ENCODE data around the gene RETN.
"Not testable (repeated sequence)": the region's sequence is repeated elsewhere in the genome, so short reads cannot be mapped to it uniquely, and the experiment has no call there.

Gene RETN

GRCh38 chr19:7638802-7639465, 29.9 kb upstream of the RETN start:
- DNase-seq: no peak

DNA sequence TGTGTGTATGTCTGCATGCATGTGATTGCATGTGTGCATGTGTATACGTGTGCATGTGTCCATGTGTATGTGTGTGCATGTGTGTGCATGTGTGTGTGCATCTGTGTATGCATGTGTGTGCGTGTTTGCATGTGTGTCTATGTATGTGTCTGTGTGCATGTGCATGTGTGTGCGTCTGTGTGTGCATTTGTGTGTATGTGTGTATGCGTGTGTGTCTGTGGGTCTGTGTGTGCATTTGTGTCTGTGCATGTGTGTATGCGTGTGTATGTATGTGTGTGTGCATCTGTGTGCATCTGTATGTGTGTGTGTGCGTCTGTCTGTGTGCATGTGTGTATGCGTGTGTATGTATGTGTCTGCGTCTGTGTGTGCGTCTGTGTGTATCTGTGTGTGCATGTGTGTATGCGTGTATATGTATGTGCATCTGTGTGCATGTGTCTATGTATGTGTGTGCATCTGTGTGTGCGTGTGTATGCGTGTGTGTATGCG, 28.9 kb upstream of the RETN start:
- no peak for DNase-seq

- no peak for DNase-seq
Measured at GRCh38 chr19:7640803-7641202, 28.0 kb upstream of the RETN start.

GRCh38 chr19:7641290-7642276, 27.3 kb upstream of the RETN start:
- DNase-seq: no peak

DNA sequence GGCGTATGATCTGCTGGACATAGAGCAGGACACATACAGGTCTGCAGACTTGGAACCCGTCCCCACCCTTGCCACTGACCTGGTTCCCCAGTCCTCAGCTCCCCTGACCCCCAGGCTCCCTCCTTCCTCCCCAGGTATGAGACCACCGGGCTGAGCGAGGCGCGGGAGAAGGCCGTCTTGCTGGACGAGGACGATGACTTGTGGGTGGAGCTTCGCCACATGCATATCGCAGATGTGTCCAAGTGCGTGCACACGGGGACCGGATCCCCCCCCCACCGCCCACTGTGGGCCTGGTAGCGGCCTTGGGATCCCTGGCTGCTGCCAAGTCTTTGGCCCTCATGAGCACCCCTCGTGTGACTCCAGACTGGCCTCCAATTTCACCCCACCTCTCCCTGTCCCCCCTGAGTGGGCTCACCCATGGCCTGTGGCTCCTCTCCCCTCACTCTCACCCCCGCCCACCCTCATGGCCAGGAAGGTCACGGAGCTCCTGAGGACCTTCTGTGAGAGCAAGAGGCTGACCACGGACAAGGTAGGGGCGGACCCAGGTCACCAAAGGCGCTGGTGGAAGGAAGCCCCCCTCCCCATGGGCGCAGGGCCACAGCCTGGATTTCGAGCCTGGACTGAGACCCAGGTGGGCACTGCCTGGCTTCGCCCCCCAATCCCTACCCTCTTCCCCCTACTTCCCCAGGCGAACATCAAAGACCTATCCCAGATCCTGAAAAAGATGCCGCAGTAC, 26.4 kb upstream of the RETN start:
- DNase-seq: no peak

DNA sequence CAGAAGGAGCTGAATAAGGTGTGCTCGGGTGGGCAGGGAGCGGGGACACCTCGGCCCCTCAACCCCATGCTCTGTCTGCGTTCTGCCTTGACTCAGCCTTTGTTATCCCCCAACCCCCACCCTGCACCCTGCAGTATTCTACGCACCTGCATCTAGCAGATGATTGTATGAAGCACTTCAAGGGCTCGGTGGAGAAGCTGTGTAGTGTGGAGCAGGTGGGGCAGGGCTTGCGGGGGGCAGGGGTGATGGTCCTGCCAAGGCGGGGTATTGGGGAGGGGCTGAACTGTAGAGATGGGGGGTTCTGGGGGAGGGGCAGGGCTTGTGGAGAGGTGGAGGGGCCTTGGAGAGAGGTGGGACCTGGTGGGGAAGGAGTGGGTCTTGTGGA, 25.8 kb upstream of the RETN start:
- no peak for DNase-seq

DNA sequence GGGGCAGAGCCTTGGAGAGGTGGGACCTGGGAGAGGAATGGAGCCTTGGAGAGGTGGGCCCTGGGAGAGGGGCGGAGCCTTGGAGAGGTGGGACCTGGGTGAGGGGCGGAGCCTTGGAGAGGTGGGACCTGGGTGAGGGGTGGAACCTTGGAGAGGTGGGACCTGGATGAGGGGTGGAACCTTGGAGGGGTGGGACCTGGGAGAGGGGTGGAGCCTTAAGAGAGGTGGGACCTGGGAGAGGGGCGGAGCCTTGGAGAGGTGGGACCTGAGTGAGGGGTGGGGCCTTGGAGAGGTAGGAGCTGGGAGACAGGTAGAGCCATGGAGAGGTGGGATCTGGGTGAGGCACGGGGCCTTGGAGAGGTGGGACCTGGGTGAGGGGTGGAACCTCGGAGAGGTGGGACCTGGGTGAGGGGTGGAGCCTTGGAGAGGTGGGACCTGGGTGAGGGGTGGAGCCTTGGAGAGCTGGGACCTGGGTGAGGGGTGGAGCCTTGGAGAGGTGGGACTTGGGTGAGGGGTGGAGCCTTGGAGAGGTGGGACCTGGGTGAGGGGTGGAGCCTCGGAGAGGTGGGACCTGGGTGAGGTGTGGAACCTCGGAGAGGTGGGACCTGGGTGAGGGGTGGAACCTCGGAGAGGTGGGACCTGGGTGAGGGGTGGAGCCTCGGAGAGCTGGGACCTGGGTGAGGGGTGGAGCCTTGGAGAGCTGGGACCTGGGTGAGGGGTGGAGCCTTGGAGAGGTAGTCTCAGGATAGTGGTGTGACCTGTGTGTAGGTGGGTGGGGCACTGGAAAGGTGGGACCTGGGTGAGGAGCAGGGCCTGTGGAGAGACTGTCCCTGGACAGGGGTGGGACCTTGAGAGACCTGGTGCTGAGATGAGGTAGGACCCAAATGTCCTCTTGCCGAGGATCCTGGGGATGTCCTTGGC, 25.0 kb upstream of the RETN start:
- DNase-seq: not testable (repeated sequence)

DNA sequence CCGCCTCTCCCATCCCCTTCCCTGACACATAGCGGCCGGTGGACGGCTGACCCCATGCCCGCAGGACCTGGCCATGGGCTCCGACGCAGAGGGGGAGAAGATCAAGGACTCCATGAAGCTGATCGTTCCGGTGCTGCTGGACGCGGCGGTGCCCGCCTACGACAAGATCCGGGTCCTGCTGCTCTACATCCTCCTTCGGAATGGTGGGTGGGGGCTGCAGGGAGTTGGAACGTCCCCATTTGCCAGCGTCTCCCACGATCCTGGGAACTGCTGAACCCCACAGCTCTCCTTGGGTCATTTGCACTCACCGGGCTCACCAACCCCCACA, 24.3 kb upstream of the RETN start:
- no peak for DNase-seq

GRCh38 chr19:7645163-7645562, 23.7 kb upstream of the RETN start:
- no peak for DNase-seq

DNA sequence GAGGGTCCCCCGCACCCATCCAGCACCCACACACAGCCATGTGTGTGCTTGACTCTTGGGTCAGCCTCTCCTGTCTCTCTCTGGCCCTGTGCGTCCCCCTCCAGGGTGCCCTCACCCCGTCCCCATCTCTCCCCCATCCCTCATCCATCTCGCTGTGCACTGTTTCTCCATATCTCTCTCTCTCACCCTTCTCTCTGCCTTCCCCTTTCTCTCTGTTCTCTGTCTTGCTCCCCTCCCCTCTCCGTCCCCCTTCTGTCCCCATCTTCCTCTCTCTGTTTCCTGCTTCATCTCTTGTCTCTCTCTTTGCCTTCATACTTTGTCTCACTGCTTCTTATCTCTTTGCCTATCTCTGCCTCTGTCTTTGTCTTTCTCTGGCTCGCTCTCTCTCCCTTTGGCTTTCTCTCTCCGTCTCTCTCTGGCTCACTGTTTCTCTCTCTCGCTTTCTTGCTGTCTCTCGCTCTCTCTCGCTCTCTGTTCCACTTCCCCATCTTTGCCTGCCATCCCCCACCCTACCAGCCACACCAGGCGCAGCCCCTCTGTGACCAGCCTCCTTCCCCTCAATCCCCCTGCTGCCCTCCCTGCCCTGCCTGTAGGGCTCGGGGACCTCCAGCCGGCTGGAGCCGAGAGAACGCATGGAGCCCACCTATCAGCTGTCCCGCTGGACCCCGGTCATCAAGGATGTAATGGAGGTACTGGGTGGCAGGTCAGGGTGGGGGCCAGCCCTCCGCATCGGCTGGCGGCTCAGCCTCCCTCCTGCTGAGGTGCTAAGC, 23.0 kb upstream of the RETN start:
- no peak for DNase-seq

GRCh38 chr19:7646426-7646700, 22.5 kb upstream of the RETN start:
- no peak for DNase-seq

DNA sequence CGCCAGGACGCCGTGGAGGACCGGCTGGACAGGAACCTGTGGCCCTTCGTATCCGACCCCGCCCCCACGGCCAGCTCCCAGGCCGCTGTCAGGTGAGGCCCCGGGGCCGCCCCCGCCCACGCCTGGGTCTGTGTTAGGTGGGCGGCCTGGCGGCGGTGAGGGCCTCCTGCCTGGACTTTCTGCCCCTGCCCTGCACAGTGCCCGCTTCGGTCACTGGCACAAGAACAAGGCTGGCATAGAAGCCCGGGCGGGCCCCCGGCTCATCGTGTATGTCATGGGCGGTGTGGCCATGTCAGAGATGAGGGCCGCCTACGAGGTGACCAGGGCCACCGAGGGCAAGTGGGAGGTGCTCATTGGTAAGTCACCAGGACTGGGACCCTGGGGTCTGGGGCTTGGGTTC, 21.7 kb upstream of the RETN start:
- DNase-seq: no peak

- no peak for DNase-seq
Measured at GRCh38 chr19:7648265-7649014, 20.4 kb upstream of the RETN start.

DNA sequence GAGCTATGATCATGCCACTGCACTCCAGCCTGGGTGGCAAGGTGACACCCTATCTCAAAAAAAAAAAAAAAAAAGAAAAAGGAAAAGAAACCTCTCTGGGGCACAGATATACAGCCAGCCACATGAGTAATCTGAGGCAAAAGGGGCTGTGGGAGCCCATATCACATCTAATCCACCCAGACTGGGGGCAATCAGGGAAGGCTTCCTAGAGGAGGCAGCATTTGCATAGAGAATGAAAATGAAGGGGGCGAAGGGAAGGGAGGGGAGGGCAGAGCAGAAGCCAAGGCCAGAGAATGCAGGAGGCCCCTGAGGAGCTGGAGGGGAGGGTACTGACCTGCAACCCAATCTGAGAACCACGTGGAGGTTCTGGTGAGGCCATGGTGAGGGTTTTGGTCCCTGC, 18.7 kb upstream of the RETN start:
- no peak for DNase-seq

- DNase-seq: peak; percentile 78
Measured at GRCh38 chr19:7652061-7652641, 16.7 kb upstream of the RETN start.

- no peak for DNase-seq
Measured at GRCh38 chr19:7654401-7654800, 14.4 kb upstream of the RETN start.

GRCh38 chr19:7655581-7655980, 13.3 kb upstream of the RETN start:
- no peak for DNase-seq

GRCh38 chr19:7657131-7657751, 11.6 kb upstream of the RETN start:
- no peak for DNase-seq

DNA sequence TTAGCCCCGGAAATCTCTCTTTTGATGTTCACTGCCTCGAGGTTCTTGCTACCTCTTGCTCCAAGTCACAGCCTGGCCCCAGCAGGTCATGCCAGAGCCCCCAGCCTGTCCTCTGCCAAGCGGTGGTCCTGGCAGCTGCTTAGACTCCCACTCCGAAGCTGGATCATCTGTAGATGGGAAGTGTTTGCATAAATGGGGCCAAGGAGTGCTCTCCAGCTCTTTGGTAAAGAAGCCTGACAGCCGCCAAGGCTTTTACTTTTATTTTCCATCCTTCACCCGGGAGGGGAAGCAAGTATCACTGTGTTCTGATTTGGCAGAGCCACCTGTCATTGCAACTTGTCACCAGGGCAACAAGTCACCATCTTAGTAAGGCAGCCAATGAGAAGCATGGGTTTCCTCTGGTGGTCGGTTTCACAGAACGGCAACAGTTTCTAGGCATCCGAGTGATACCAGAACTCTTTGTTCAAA, 10.6 kb upstream of the RETN start:
- DNase-seq: no peak

Measured in left hindlimb (tissue), 1 donor.